GM18511 (cell line): Measurements from ENCODE around the gene KRT77.
"Not testable (repeated sequence)": the region's sequence is repeated elsewhere in the genome, so short reads cannot be mapped to it uniquely, and the experiment has no call there.

ENCODE experiments used
- ATAC-seq: cut with Tn5 transposase; IDR thresholded peaks from one replicate; pipeline ENCODE4 v1.9.1; 2021; ENCODE audit warnings: mild to moderate bottlenecking, moderate library complexity; ENCODE audit not compliant: unreplicated experiment

Gene KRT77

GRCh38 chr12:52677671-52678070 lies 25.7 kb downstream of the KRT77 start:
- ATAC-seq, result no peak

GRCh38 chr12:52677126-52677525 lies 26.2 kb downstream of the KRT77 start:
- no peak for ATAC-seq

GRCh38 chr12:52676163-52676562 lies 27.2 kb downstream of the KRT77 start:
- no peak for ATAC-seq

- no peak for ATAC-seq
Measured at GRCh38 chr12:52675301-52675701, 28.0 kb downstream of the KRT77 start.

- no peak for ATAC-seq
Measured at GRCh38 chr12:52674433-52674775, 28.9 kb downstream of the KRT77 start.

- no peak for ATAC-seq
Measured at GRCh38 chr12:52673713-52674432, 29.5 kb downstream of the KRT77 start.

GRCh38 chr12:52673217-52673616 lies 30.1 kb downstream of the KRT77 start:
- ATAC-seq, result no peak

GRCh38 chr12:52672321-52672933 lies 30.9 kb downstream of the KRT77 start:
- ATAC-seq, result no peak

GRCh38 chr12:52670961-52671360 lies 32.4 kb downstream of the KRT77 start:
- ATAC-seq, result no peak

GRCh38 chr12:52670506-52670905 lies 32.8 kb downstream of the KRT77 start:
- ATAC-seq, result no peak

GRCh38 chr12:52669941-52670340 lies 33.4 kb downstream of the KRT77 start:
- not testable (repeated sequence) for ATAC-seq

GRCh38 chr12:52669426-52669825 lies 33.9 kb downstream of the KRT77 start:
- no peak for ATAC-seq

GRCh38 chr12:52667931-52668330 lies 35.4 kb downstream of the KRT77 start:
- ATAC-seq, result no peak

- ATAC-seq, result no peak
Measured at GRCh38 chr12:52667509-52667908, 35.8 kb downstream of the KRT77 start.

- ATAC-seq, result no peak
Measured at GRCh38 chr12:52666471-52666870, 36.9 kb downstream of the KRT77 start.

GRCh38 chr12:52663420-52663819 lies 39.9 kb downstream of the KRT77 start:
- no peak for ATAC-seq

GRCh38 chr12:52662918-52663229 lies 40.5 kb downstream of the KRT77 start:
- ATAC-seq, result no peak

GRCh38 chr12:52662093-52662917 lies 41.0 kb downstream of the KRT77 start:
- no peak for ATAC-seq

- no peak for ATAC-seq
Measured at GRCh38 chr12:52661668-52662067, 41.7 kb downstream of the KRT77 start.

GRCh38 chr12:52660934-52661499 lies 42.3 kb downstream of the KRT77 start:
- no peak for ATAC-seq

- no peak for ATAC-seq
Measured at GRCh38 chr12:52659951-52660350, 43.4 kb downstream of the KRT77 start.

- ATAC-seq, result no peak
Measured at GRCh38 chr12:52659395-52659794, 43.9 kb downstream of the KRT77 start.
